K562 (cell line): ENCODE results near the gene HSPA1B. TPM values are rescaled to one million over a fixed set of nuclear protein-coding genes. Genes with fewer than 3 reads are reported as not detected.

Experiments used
- C11orf30 ChIP-seq: fragments of 450-650 bp; IDR thresholded peaks from 2 replicates; pipeline ENCODE4 v1.6.1; 2016; ENCODE audit warnings: low read depth, mild to moderate bottlenecking
- GTF2B ChIP-seq: IDR thresholded peaks from 2 replicates; pipeline ENCODE4 v1.6.1; 2011; ENCODE audit not compliant: insufficient read length; ENCODE audit errors: extremely low read depth
- JUND ChIP-seq, 2 experiments: IDR thresholded peaks; 2 replicates in 1 of 2; 3 replicates in 1 of 2; pipeline ENCODE4 v1.6.1; 2011; ENCODE audit warnings: borderline replicate concordance in 2 of 2, low read depth in 2 of 2, low read length in 2 of 2, improper control_type of control experiment in 1 of 2, missing biosample characterization in 1 of 2, missing genetic modification characterization in 1 of 2, missing genetic modification reagents in 1 of 2
- KDM5B ChIP-seq: fragments of 200-600 bp; sonication (generic); IDR thresholded peaks from 2 replicates; pipeline ENCODE4 v1.6.1; 2012; ENCODE audit warnings: low read depth, mild to moderate bottlenecking, moderate library complexity, low read length, control low read depth, inconsistent platforms; ENCODE audit not compliant: insufficient replicate concordance
- MITF ChIP-seq: IDR thresholded peaks from 2 replicates; pipeline ENCODE4 v1.6.1; 2014; ENCODE audit warnings: antibody characterized with exemption
- OTX1 ChIP-seq: fragments of 450-650 bp; formaldehyde crosslinking; IDR thresholded peaks from 2 replicates; pipeline ENCODE4 v1.4.0; 2022; ENCODE audit warnings: mild to moderate bottlenecking
- PHB ChIP-seq: fragments of 250-450 bp; sonication (Bioruptor Pico); IDR thresholded peaks from 2 replicates; pipeline ENCODE4 v1.5.0; 2021
- RBM34 ChIP-seq: fragments of 200-400 bp; formaldehyde crosslinking; IDR thresholded peaks from 2 replicates; pipeline ENCODE4 v1.6.1; 2018; ENCODE audit warnings: low read length, borderline replicate concordance; ENCODE audit not compliant: insufficient read depth
- SMARCE1 ChIP-seq: fragments of 450-650 bp; IDR thresholded peaks from 2 replicates; pipeline ENCODE4 v1.7.1; 2016; ENCODE audit warnings: mild to moderate bottlenecking
- SP1 ChIP-seq: sonication (generic); formaldehyde crosslinking; IDR thresholded peaks from 2 replicates; pipeline ENCODE4 v1.8.1; 2022; ENCODE audit warnings: mild to moderate bottlenecking, missing genetic modification reagents
- SPI1 ChIP-seq: IDR thresholded peaks from 2 replicates; pipeline ENCODE4 v1.6.1; 2011; ENCODE audit warnings: low read depth, low read length, control low read depth, borderline replicate concordance
- VEZF1 ChIP-seq: fragments of 200-800 bp; sonication (Bioruptor generic); IDR thresholded peaks from 2 replicates; pipeline ENCODE4 v1.6.1; 2017; ENCODE audit warnings: missing genetic modification characterization, missing compliant biosample characterization
- ZNF175 ChIP-seq: fragments of 200-800 bp; sonication (Bioruptor generic); IDR thresholded peaks from 2 replicates; pipeline ENCODE4 v1.6.1; 2016; ENCODE audit warnings: low read depth, mild to moderate bottlenecking, missing genetic modification characterization, missing compliant biosample characterization
- ZNF274 ChIP-seq: IDR thresholded peaks from 2 replicates; pipeline ENCODE4 v1.6.1; 2011; ENCODE audit warnings: low read depth, mild to moderate bottlenecking, low read length, moderate library complexity, borderline replicate concordance
- ZNF445 ChIP-seq: fragments of 250-450 bp; sonication (Bioruptor Pico); IDR thresholded peaks from 2 replicates; pipeline ENCODE4 v1.4.0; 2020; ENCODE audit warnings: low read depth, mild to moderate bottlenecking, moderate library complexity
- ZNF583 ChIP-seq: fragments of 250-450 bp; sonication (Bioruptor Pico); IDR thresholded peaks from 2 replicates; pipeline ENCODE4 v1.4.0; 2020
- polyA plus RNA-seq, 8 experiments: library from polyadenylated mRNA; depleted of rRNA in 4 of 8; stranded (reverse) in 5 of 8; unstranded in 3 of 8; fragments of >200 nt; fragmentation: Nextera tagmentation in 2 of 8; fragmentation: Illumina TruSeq in 1 of 8; extraction: Ambion mirVana in 2 of 8; extraction: Trizol in 1 of 8; gene quantifications; 2 replicates each; pipeline versions ENCODE4 v1.2.1 to v1.2.3, GENCODE V29; 2011 to 2014; ENCODE audit warnings: inconsistent platforms in 1 of 8, missing spikeins in 1 of 8
- total RNA-seq, 7 experiments: library from RNA; depleted of rRNA in 6 of 7; stranded (reverse); fragments of >200 nt in 6 of 7; fragmentation: Illumina TruSeq in 2 of 7; extraction: Trizol in 2 of 7; gene quantifications; 2 replicates each; pipeline versions ENCODE4 v1.2.1 to v1.2.3, GENCODE V29; 2011 to 2021; ENCODE audit warnings: low replicate concordance in 1 of 7
- TF ChIP-seq, protein P1 (sequence below): sonication (generic); formaldehyde crosslinking; IDR thresholded peaks from 2 replicates; pipeline ENCODE4 v1.8.0; 2022; ENCODE audit warnings: mild to moderate bottlenecking, low read depth, missing genetic modification reagents
- TF ChIP-seq, protein P2 (sequence below): sonication (generic); formaldehyde crosslinking; IDR thresholded peaks from 2 replicates; pipeline ENCODE4 v1.8.0; 2022; ENCODE audit warnings: missing genetic modification reagents, mild to moderate bottlenecking, moderate library complexity, borderline replicate concordance
- TF ChIP-seq, protein P3 (sequence below): sonication (generic); formaldehyde crosslinking; IDR thresholded peaks from 2 replicates; pipeline ENCODE4 v1.9.0; 2022; ENCODE audit warnings: mild to moderate bottlenecking, missing genetic modification reagents

The HSPA1B gene
- total and polyA plus RNA-seq, 9 of the 15 experiments (the other 6 are each of a cell fraction or from before 2014, with no cell fraction given): 0.27 to 227 (median 51.2) TPM

DNA sequence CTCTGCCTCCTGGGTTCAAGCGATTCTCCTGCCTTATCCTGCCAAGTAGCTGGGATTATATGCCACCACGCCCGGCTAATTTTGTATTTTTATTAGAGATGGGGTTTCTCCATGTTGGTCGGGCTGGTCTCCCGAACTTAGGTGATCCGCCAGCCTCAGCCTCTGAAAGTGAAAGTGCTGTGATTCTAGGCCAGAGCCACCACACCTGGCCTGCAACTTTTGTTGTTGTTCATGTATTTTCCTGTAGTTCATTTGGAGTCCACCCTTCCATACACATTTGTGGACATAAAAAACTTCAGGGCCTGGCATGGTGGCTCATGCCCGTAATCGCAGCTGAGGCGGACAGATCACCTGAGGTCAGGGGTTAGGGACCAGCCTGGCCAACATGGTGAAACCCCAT, 14.5 kb downstream of the HSPA1B start (continued):
- TF ChIP-seq VEZF1 (no peak), PHB (CRISPR knock-in tag) (no peak), SP1 (0 out of 2 replicates have a peak, but pooled peaks have one; percentile 1), MITF (0 out of 2 replicates have a peak, but pooled peaks have one; percentile 9), SMARCE1 (no peak), SPI1 (no peak), OTX1 (no peak), KDM5B (peak; percentile 41), ZNF445 (CRISPR knock-in tag) (no peak), JUND (IDR thresholded peaks at IDR 0.05; ENCODE audit: borderline replicate concordance, low read depth, low read length) (no peak), JUND (tag; IDR thresholded peaks at IDR 0.05; ENCODE audit: borderline replicate concordance, low read depth, low read length) (no peak), C11orf30 (no peak), RBM34 (no peak), ZNF583 (CRISPR knock-in tag) (no peak), GTF2B (no peak), ZNF175 (CRISPR knock-in tag) (no peak), ZNF274 (no peak)
- TF ChIP-seq, protein P1, sequence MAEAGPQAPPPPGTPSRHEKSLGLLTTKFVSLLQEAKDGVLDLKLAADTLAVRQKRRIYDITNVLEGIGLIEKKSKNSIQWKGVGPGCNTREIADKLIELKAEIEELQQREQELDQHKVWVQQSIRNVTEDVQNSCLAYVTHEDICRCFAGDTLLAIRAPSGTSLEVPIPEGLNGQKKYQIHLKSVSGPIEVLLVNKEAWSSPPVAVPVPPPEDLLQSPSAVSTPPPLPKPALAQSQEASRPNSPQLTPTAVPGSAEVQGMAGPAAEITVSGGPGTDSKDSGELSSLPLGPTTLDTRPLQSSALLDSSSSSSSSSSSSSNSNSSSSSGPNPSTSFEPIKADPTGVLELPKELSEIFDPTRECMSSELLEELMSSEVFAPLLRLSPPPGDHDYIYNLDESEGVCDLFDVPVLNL: no peak
- TF ChIP-seq, protein P2, sequence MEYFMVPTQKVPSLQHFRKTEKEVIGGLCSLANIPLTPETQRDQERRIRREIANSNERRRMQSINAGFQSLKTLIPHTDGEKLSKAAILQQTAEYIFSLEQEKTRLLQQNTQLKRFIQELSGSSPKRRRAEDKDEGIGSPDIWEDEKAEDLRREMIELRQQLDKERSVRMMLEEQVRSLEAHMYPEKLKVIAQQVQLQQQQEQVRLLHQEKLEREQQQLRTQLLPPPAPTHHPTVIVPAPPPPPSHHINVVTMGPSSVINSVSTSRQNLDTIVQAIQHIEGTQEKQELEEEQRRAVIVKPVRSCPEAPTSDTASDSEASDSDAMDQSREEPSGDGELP: no peak
- TF ChIP-seq, protein P3, sequence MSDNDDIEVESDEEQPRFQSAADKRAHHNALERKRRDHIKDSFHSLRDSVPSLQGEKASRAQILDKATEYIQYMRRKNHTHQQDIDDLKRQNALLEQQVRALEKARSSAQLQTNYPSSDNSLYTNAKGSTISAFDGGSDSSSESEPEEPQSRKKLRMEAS: no peak
- TF ChIP-seq, all 486 proteins: peak for 6
